SK-N-SH treated with all-trans-retinoic acid at 6 μM for 48 hours (cell line): Measurements from ENCODE around the gene EPHB2.

ENCODE experiments used
- ARNTL ChIP-seq: fragments of 450-650 bp; formaldehyde crosslinking; IDR thresholded peaks from 2 replicates; pipeline ENCODE4 v1.5.0; 2020; ENCODE audit warnings: low read depth, mild to moderate bottlenecking, moderate library complexity, borderline replicate concordance
- OSR1 ChIP-seq: fragments of 250-450 bp; sonication (Bioruptor Pico); IDR thresholded peaks from 2 replicates; pipeline ENCODE4 v1.8.0; 2022; ENCODE audit warnings: moderate library complexity, mild to moderate bottlenecking, inconsistent platforms
- TCF4 ChIP-seq: fragments of 250-450 bp; sonication (Bioruptor Pico); IDR thresholded peaks from 2 replicates; pipeline ENCODE4 v1.8.0; 2021; ENCODE audit warnings: mild to moderate bottlenecking, moderate library complexity, borderline replicate concordance
- ZC3H10 ChIP-seq: fragments of 250-450 bp; sonication (Bioruptor Pico); IDR thresholded peaks from 2 replicates; pipeline ENCODE4 v1.5.1; 2021; ENCODE audit warnings: mild to moderate bottlenecking, moderate library complexity
- ZFP30 ChIP-seq: fragments of 450-650 bp; formaldehyde crosslinking; IDR thresholded peaks from 2 replicates; pipeline ENCODE4 v1.5.0; 2022; ENCODE audit warnings: mild to moderate bottlenecking, moderate library complexity
- ZNF565 ChIP-seq: fragments of 450-650 bp; formaldehyde crosslinking; conservative IDR thresholded peaks from 2 replicates; pipeline ENCODE4 v1.5.0; 2020; ENCODE audit warnings: low read depth, mild to moderate bottlenecking, moderate library complexity
- ZNF8 ChIP-seq: fragments of 450-650 bp; formaldehyde crosslinking; IDR thresholded peaks from 2 replicates; pipeline ENCODE4 v1.5.0; 2020; ENCODE audit warnings: mild to moderate bottlenecking, moderate library complexity
- TF ChIP-seq, protein P1 (sequence below): fragments of 250-450 bp; sonication (Bioruptor Pico); IDR thresholded peaks from 2 replicates; pipeline ENCODE4 v1.5.1; 2020; ENCODE audit warnings: low read depth, mild to moderate bottlenecking, moderate library complexity
- TF ChIP-seq, protein P2 (sequence below): fragments of 250-450 bp; sonication (Bioruptor Pico); IDR thresholded peaks from 2 replicates; pipeline ENCODE4 v1.8.0; 2020; ENCODE audit warnings: mild to moderate bottlenecking, moderate library complexity, borderline replicate concordance

DNA sequence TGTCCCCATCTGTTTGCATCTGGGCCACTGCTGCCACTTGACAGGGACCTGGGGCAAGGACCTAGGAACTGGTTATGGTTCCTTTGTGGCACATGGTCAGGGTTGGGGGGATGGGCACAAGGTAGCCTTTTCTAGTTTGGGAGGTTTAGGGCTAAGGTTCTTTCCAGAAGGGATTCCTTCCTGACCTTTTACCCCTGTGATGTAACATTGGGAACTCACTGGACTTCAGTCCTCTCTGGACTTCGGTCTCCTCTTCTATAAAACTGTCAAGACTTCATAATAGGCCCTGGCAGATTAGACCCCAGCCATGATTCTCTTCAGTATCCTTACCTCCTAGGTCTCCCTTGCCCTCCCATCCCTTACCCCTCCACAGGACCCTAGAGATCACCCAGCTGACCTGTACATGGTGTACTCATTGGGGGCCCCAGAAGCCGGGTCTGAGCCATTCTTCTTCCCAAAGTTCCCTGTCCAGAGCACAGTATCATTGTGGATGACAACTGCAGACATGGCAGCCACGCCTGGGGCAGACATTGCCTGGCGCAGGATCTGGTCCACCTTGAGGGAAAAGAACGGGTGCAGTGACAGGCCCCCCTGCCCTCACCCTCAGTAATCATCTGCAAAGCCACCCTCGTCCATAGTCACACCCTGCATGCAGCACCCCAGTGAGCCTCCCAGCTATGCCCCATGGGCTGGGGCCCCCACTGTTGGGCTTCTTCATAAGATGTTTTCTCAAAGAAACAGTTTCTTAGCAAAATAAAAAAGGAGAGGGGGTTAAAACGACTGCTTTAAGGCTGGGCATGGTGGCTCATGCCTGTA lies 249.1 kb downstream of the EPHB2 start:
- no peak for TF ChIP-seq ZFP30 (CRISPR knock-in tag)
- TF ChIP-seq ARNTL (CRISPR knock-in tag) = no peak
- TF ChIP-seq OSR1 = no peak
- TF ChIP-seq, protein P1, sequence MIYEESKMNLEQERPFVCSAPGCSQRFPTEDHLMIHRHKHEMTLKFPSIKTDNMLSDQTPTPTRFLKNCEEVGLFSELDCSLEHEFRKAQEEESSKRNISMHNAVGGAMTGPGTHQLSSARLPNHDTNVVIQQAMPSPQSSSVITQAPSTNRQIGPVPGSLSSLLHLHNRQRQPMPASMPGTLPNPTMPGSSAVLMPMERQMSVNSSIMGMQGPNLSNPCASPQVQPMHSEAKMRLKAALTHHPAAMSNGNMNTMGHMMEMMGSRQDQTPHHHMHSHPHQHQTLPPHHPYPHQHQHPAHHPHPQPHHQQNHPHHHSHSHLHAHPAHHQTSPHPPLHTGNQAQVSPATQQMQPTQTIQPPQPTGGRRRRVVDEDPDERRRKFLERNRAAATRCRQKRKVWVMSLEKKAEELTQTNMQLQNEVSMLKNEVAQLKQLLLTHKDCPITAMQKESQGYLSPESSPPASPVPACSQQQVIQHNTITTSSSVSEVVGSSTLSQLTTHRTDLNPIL (CRISPR knock-in tag) = no peak
- no peak for TF ChIP-seq TCF4 (CRISPR knock-in tag)
- TF ChIP-seq ZNF8 (CRISPR knock-in tag) = no peak
- TF ChIP-seq, protein P2, sequence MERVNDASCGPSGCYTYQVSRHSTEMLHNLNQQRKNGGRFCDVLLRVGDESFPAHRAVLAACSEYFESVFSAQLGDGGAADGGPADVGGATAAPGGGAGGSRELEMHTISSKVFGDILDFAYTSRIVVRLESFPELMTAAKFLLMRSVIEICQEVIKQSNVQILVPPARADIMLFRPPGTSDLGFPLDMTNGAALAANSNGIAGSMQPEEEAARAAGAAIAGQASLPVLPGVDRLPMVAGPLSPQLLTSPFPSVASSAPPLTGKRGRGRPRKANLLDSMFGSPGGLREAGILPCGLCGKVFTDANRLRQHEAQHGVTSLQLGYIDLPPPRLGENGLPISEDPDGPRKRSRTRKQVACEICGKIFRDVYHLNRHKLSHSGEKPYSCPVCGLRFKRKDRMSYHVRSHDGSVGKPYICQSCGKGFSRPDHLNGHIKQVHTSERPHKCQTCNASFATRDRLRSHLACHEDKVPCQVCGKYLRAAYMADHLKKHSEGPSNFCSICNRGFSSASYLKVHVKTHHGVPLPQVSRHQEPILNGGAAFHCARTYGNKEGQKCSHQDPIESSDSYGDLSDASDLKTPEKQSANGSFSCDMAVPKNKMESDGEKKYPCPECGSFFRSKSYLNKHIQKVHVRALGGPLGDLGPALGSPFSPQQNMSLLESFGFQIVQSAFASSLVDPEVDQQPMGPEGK (CRISPR knock-in tag) = no peak
- TF ChIP-seq ZNF565 (CRISPR knock-in tag) = no peak
- TF ChIP-seq ZC3H10 (CRISPR knock-in tag) = no peak
